Muscle layer of colon (tissue), 2 donors: ENCODE results near the gene CENPU.

Experiments
- H3K27ac ChIP-seq: one replicate; pipeline ENCODE4 v1.7.0; 2013; ENCODE audit warnings: low read depth, mild to moderate bottlenecking, low read length, moderate library complexity
- H3K27me3 ChIP-seq, 2 donors: one replicate each; pipeline ENCODE4 v1.7.0; 2013; ENCODE audit warnings: low read length in 2 of 2, mild to moderate bottlenecking in 2 of 2; ENCODE audit not compliant: insufficient read depth in 2 of 2, control insufficient read depth in 1 of 2
- H3K36me3 ChIP-seq: one replicate; pipeline ENCODE4 v1.7.0; 2013; ENCODE audit warnings: mild to moderate bottlenecking, low read length; ENCODE audit not compliant: insufficient read depth
- H3K4me1 ChIP-seq: one replicate; pipeline ENCODE4 v1.7.0; 2013; ENCODE audit warnings: mild to moderate bottlenecking, low read length; ENCODE audit not compliant: insufficient read depth
- H3K4me3 ChIP-seq, 2 donors: one replicate each; pipeline ENCODE4 v1.7.0; 2013; ENCODE audit warnings: low read length in 2 of 2, low read depth in 1 of 2, mild to moderate bottlenecking in 1 of 2, moderate library complexity in 1 of 2
- H3K9ac ChIP-seq: one replicate; pipeline ENCODE4 v1.7.0; 2013; ENCODE audit warnings: low read length
- H3K9me3 ChIP-seq: one replicate; pipeline ENCODE4 v1.7.0; 2013; ENCODE audit warnings: mild to moderate bottlenecking, low read length
- donor health status: abdominal sarcoma.
- donor health status: Adenocarcinoma of cecum.

The CENPU gene

DNA sequence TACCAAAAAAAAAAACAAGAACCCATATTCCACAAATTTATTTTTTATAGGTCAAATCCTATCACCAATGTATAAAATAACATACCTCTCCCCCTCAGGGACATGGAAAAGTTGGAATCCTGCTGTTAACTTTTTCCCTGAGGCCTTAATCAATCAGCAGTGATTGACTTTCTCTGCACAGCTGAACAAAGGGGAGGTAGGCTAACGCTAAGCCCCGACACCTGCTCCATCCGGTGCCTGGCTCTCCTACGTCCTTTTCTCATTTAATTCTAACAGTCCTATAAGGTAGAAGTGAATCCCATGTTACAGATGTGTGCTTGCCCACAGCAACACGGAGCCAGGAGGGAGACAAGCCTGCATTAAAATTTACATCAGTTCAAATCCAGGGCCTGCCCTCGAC is 2.8 kb downstream of the CENPU start:
- no peaks in the 10 kb centered on the region for H3K27me3 ChIP-seq
- H3K4me3 ChIP-seq, result no peak overlapping the region
- H3K36me3 ChIP-seq, result no peaks in the 10 kb centered on the region
- H3K9ac ChIP-seq, result no peak overlapping the region
- H3K9me3 ChIP-seq, result no peaks in the 10 kb centered on the region
- H3K4me1 ChIP-seq, result peaks cover 10% of the 10 kb centered on the region
- no peak overlapping the region for H3K27ac ChIP-seq

DNA sequence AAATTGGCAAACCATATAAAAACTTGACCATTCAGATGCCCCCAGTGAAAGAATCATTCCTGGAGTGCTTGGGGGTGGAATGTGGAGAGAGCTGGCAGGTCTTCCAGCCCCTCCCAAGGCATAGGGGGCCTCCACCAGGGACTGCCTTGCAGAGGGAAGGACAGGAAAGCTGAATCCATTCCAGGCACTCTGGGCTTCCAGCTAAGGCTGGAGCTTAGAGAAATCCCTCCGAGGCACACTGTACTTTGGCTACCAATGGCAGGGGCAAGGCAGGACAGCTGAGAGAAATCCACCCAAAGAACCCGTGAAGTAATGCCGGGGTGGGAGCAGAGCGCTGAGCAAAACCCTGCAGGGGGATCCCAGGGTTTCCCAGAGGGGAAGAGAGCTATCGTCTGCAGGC is 4.0 kb downstream of the CENPU start:
- Histone ChIP-seq H3K36me3 (no peaks in the 10 kb centered on the region), H3K9ac (no peak overlapping the region), H3K27me3 (no peaks in the 10 kb centered on the region), H3K9me3 (no peaks in the 10 kb centered on the region), H3K27ac (no peak overlapping the region), H3K4me1 (peaks cover 10% of the 10 kb centered on the region), H3K4me3 (no peak overlapping the region)

DNA sequence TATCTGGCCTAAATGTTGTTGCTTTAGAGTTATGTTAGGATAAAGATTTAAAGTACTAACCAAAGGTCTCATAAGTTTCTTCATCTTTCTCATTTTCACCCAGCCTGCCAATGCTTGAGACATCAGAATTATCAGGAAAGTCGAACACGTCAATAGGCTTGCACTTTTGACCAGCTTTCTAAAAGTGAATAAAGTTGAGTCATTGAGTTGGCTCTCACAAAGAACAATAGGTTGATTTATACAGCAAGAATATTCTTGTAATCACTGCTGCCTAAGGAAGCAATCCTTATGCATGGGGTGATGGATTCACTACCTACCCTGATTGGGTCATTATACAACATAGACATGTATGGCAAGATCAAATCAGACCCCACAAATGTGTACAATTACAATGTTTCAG is 5.0 kb downstream of the CENPU start:
- Histone ChIP-seq H3K9ac (no peak overlapping the region), H3K27me3 (no peaks in the 10 kb centered on the region), H3K4me1 (peaks cover 7% of the 10 kb centered on the region), H3K36me3 (no peaks in the 10 kb centered on the region), H3K27ac (no peak overlapping the region), H3K4me3 (no peak overlapping the region), H3K9me3 (no peaks in the 10 kb centered on the region)

DNA sequence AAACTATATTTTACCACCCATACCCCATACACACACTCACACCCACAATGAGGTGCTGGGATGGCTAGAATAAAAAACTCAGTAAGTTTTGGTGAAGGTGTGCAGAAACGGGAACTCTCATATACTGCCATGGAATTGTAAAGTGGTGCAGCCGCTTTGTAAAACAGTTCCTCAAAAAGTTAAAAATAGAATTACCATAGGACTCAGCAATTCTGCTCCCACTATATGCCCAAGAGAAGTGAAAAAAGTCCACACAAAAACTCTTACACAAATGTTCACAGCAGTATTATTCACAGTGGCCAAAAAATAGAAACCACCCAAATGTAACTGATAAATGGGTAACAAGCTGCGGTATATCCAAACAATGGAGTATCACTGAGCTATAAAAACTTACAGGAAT is 6.5 kb downstream of the CENPU start:
- H3K9ac ChIP-seq, result no peak overlapping the region
- H3K9me3 ChIP-seq, result no peaks in the 10 kb centered on the region
- no peaks in the 10 kb centered on the region for H3K36me3 ChIP-seq
- no peak overlapping the region for H3K27ac ChIP-seq
- no peaks in the 10 kb centered on the region for H3K4me1 ChIP-seq
- no peaks in the 10 kb centered on the region for H3K27me3 ChIP-seq
- H3K4me3 ChIP-seq, result no peak overlapping the region

DNA sequence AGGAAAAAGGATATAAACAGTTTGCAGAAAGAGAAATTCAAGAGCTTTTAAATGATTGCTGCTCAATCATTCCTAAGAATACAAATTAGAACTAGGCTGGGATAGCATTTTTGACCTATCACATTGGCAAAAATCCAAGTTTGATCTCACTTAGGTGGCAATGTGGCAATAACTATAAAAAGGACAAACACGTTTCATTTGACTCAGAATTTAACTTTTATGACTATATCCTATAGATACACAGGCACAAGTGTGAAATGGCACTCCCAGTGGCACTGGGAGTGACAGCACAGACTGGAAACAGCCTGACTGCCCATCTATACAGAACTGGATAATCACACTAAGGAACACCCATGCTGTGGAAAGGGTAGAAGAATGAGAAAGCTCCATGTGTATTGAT is 11.1 kb downstream of the CENPU start:
- Histone ChIP-seq H3K4me3 (no peak overlapping the region), H3K4me1 (no peaks in the 10 kb centered on the region), H3K9ac (no peak overlapping the region), H3K27ac (no peak overlapping the region), H3K27me3 (no peaks in the 10 kb centered on the region), H3K36me3 (no peaks in the 10 kb centered on the region), H3K9me3 (no peaks in the 10 kb centered on the region)

DNA sequence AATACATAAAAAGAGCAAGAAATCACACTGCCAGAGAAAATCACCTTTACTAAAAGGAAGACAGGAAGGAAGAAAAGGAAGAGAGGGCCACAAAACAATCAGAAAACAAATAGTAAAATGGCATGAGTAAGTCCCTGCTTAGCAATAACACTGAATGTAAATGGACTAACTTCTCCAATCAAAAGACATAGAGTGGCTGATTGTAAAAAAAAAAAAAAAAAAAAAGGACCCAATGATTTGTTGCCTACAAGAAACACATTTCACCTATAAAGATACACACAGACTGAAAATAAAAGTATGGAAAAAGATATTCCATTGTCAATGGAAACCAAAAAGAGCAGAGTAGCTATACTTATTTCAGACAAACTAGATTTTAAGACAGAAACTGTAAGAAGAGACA is 12.6 kb downstream of the CENPU start:
- H3K27ac ChIP-seq, result no peak overlapping the region
- no peaks in the 10 kb centered on the region for H3K36me3 ChIP-seq
- no peaks in the 10 kb centered on the region for H3K4me1 ChIP-seq
- H3K9ac ChIP-seq, result no peak overlapping the region
- H3K4me3 ChIP-seq, result no peak overlapping the region
- H3K9me3 ChIP-seq, result no peaks in the 10 kb centered on the region
- H3K27me3 ChIP-seq, result no peaks in the 10 kb centered on the region

DNA sequence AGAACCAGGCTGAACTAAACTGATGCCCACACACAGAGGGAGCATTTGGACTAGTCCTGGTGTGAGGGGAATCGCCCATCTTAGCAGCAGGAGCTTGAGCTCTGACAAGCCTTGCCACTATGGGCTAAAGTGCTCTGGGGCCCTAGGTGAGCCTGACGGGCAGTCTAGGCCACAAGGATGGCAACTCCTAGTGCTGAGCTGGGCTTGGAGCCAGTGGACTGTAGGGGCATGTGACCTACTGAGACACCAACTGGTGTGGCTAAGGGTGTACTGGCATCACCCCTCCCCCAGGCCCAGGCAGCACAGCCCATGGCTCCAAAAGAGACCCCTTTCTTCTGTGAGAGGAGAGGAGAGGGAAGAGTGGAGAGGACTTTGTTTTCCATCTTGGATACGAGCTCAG is 14.5 kb downstream of the CENPU start:
- no peaks in the 10 kb centered on the region for H3K36me3 ChIP-seq
- no peak overlapping the region for H3K4me3 ChIP-seq
- no peak overlapping the region for H3K9ac ChIP-seq
- H3K27ac ChIP-seq, result no peak overlapping the region
- H3K27me3 ChIP-seq, result no peaks in the 10 kb centered on the region
- H3K9me3 ChIP-seq, result no peaks in the 10 kb centered on the region
- no peaks in the 10 kb centered on the region for H3K4me1 ChIP-seq

DNA sequence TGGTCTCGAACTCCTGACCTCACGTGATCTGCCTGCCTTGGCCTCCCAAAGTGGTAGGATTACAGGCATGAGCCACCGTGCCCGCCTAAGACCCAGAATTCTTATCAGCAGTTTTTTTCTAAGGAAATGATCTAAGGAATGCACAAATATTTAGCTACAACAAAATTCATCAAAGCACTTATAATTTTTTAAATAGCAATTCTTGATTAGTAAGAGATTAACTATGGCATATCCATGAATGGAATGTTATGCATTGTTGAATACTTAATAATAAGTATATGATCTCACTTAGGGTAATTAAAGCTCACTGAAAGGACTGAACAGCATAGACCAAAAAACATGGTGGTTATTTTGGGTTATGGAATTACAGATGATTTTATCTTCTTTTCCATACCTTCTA is 18.4 kb downstream of the CENPU start:
- no peaks in the 10 kb centered on the region for H3K4me1 ChIP-seq
- no peaks in the 10 kb centered on the region for H3K36me3 ChIP-seq
- H3K9ac ChIP-seq, result no peak overlapping the region
- H3K4me3 ChIP-seq, result no peak overlapping the region
- H3K9me3 ChIP-seq, result no peaks in the 10 kb centered on the region
- no peak overlapping the region for H3K27ac ChIP-seq
- H3K27me3 ChIP-seq, result no peaks in the 10 kb centered on the region

DNA sequence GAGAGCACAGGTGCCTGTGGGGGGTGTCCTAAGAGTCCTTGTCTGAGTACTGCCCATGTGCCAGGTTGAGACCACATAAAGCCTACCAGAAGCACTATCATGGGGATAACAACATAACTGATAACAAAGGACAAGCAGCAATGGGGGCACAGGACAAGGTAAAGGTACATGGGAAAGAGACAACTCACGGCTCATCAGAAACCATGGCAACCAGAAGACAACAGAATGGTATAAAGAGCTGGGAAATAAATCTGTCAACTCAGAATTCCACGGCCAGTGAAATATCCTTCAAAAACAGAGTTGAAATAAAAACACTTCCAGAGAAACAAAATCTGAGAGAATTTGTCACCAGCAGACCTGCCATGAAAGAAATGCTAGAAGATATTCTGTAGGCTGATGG is 20.0 kb downstream of the CENPU start:
- Histone ChIP-seq H3K4me1 (no peaks in the 10 kb centered on the region), H3K27me3 (no peaks in the 10 kb centered on the region), H3K9ac (no peak overlapping the region)

DNA sequence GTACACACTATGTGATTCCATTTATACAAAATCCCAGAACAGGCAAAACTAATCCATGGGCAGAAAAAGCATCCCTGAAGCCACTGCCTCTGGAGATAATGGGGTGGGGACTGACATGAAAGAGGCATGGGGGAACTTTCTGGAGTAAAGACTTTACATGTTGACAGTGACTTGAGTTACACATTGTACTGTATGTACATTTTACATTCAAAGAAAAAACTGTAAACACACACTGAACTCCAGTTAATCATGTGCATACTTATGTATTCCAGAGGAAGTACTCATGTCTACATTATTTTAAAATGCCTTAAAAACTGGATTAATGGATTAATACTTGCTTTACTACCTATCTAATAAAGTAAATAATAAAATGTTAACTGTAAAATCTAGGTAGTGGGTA is 21.6 kb downstream of the CENPU start:
- no peak overlapping the region for H3K4me3 ChIP-seq
- H3K27me3 ChIP-seq, result no peaks in the 10 kb centered on the region
- no peaks in the 10 kb centered on the region for H3K4me1 ChIP-seq
- no peak overlapping the region for H3K9ac ChIP-seq
- H3K27ac ChIP-seq, result no peak overlapping the region
- no peaks in the 10 kb centered on the region for H3K9me3 ChIP-seq
- no peaks in the 10 kb centered on the region for H3K36me3 ChIP-seq

More for the DNA sequence above, 20.0 kb downstream of the CENPU start:
- Histone ChIP-seq H3K36me3 (no peaks in the 10 kb centered on the region), H3K4me3 (no peak overlapping the region), H3K9me3 (no peaks in the 10 kb centered on the region), H3K27ac (no peak overlapping the region)

DNA sequence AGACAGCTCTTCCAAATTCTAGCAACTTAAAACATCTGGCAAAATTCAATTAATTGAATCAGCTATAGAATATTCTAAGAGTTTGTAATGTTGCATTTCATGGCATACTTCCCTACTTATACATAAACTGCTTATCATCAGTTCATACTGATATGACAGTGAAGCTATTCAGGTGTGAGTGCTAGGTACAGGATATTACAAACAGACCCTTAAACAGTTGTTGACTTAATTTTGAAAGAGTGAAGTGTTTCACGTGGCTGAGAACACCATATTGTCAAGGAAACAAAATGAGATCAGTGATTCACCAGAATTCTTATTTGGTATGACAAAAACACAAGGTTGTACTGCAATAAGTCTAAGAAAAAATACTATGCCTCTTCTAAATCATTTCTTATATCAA is 27.4 kb downstream of the CENPU start:
- H3K9me3 ChIP-seq, result no peaks in the 10 kb centered on the region
- H3K4me1 ChIP-seq, result no peaks in the 10 kb centered on the region
- H3K9ac ChIP-seq, result no peak overlapping the region
- H3K27ac ChIP-seq, result no peak overlapping the region
- no peaks in the 10 kb centered on the region for H3K27me3 ChIP-seq
- no peak overlapping the region for H3K4me3 ChIP-seq
- no peaks in the 10 kb centered on the region for H3K36me3 ChIP-seq

DNA sequence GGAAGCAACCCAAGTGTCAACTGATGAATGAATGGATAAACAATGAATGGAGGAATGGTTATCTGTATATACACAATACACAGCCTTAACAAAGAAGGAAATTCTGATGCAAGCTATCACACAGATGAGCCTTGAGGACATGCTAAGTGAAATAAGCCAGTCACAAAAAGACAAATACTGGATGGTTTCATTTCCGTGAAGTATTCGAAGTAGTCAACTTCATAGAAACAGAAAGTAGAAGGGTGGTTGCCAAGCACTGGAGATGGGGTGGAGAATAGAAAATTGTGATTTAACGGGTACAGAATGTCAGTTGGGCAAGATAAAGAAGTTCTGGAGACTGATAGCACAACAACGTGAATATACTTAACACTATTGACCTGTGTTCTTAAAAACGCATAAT is 28.2 kb downstream of the CENPU start:
- no peaks in the 10 kb centered on the region for H3K9me3 ChIP-seq
- H3K36me3 ChIP-seq, result no peaks in the 10 kb centered on the region
- no peak overlapping the region for H3K4me3 ChIP-seq
- no peak overlapping the region for H3K9ac ChIP-seq
- H3K27me3 ChIP-seq, result no peaks in the 10 kb centered on the region
- H3K4me1 ChIP-seq, result no peaks in the 10 kb centered on the region
- no peak overlapping the region for H3K27ac ChIP-seq
